ENCODE data around the gene MCTP1.

MCTP1 gene

GRCh38 chr5:95327211-95327610, 42.3 kb upstream of the MCTP1 start:
- no peaks in the 10 kb centered on the region for H3K36me3 ChIP-seq (replicated peaks; ENCODE audit: insufficient read depth, low read length)
- no peaks in the 10 kb centered on the region for H3K4me1 ChIP-seq (ENCODE audit: low read length)
- H3K9ac ChIP-seq (ENCODE audit: low read length): no peak overlapping the region
- H3K4me3 ChIP-seq (ENCODE audit: low read length): no peak overlapping the region
- TF ChIP-seq EZH2 (optimal IDR thresholded peaks at IDR 0.05; ENCODE audit: low read depth, low read length) (no peak), CTCF (IDR thresholded peaks at IDR 0.05; ENCODE audit: low read length) (no peak), EZH2phosphoT487 (IDR thresholded peaks at IDR 0.05; ENCODE audit: low read length) (no peak)
- no peak overlapping the region for H3K4me2 ChIP-seq (ENCODE audit: low read depth, low read length)
- no peaks in the 10 kb centered on the region for H3K79me2 ChIP-seq (ENCODE audit: low read length)
- H3K27ac ChIP-seq (ENCODE audit: low read length): no peak overlapping the region
- H3K9me3 ChIP-seq (replicated peaks; ENCODE audit: insufficient read depth, low read length): no peaks in the 10 kb centered on the region
- no peaks in the 10 kb centered on the region for H3K9me2 ChIP-seq (replicated peaks; ENCODE audit: insufficient read depth, low read length)
- no peaks in the 10 kb centered on the region for H3F3A ChIP-seq (ENCODE audit: insufficient read depth, low read length)
- no peak overlapping the region for H2AFZ ChIP-seq (ENCODE audit: low read length)
- H4K20me1 ChIP-seq (ENCODE audit: insufficient read depth, low read length): no peaks in the 10 kb centered on the region
- DNase-seq: no peak
- H3K27me3 ChIP-seq (replicated peaks; ENCODE audit: insufficient read depth, low read length): no peaks in the 10 kb centered on the region

GRCh38 chr5:95317687-95318086, 32.8 kb upstream of the MCTP1 start:
- Histone ChIP-seq H3K79me2 (ENCODE audit: low read length) (no peaks in the 10 kb centered on the region), H3K9me2 (replicated peaks; ENCODE audit: insufficient read depth, low read length) (no peaks in the 10 kb centered on the region), H3K36me3 (replicated peaks; ENCODE audit: insufficient read depth, low read length) (no peaks in the 10 kb centered on the region), H4K20me1 (ENCODE audit: insufficient read depth, low read length) (no peaks in the 10 kb centered on the region), H3K9ac (ENCODE audit: low read length) (no peak overlapping the region), H3K4me2 (ENCODE audit: low read depth, low read length) (no peak overlapping the region), H3F3A (ENCODE audit: insufficient read depth, low read length) (no peaks in the 10 kb centered on the region), H3K4me1 (ENCODE audit: low read length) (no peaks in the 10 kb centered on the region), H2AFZ (ENCODE audit: low read length) (no peak overlapping the region), H3K9me3 (replicated peaks; ENCODE audit: insufficient read depth, low read length) (no peaks in the 10 kb centered on the region), H3K4me3 (ENCODE audit: low read length) (no peak overlapping the region), H3K27me3 (replicated peaks; ENCODE audit: insufficient read depth, low read length) (no peaks in the 10 kb centered on the region), H3K27ac (ENCODE audit: low read length) (no peak overlapping the region)
- no peak for TF ChIP-seq EZH2phosphoT487 (IDR thresholded peaks at IDR 0.05; ENCODE audit: low read length)
- no peak for TF ChIP-seq EZH2 (optimal IDR thresholded peaks at IDR 0.05; ENCODE audit: low read depth, low read length)
- no peak for TF ChIP-seq CTCF (IDR thresholded peaks at IDR 0.05; ENCODE audit: low read length)
- no peak for DNase-seq

GRCh38 chr5:95317085-95317484, 32.2 kb upstream of the MCTP1 start:
- Histone ChIP-seq H3K27me3 (replicated peaks; ENCODE audit: insufficient read depth, low read length) (no peaks in the 10 kb centered on the region), H3K9ac (ENCODE audit: low read length) (no peak overlapping the region), H3K27ac (ENCODE audit: low read length) (no peak overlapping the region), H3K79me2 (ENCODE audit: low read length) (no peaks in the 10 kb centered on the region), H3K9me2 (replicated peaks; ENCODE audit: insufficient read depth, low read length) (no peaks in the 10 kb centered on the region), H3K9me3 (replicated peaks; ENCODE audit: insufficient read depth, low read length) (no peaks in the 10 kb centered on the region), H3K4me1 (ENCODE audit: low read length) (no peaks in the 10 kb centered on the region), H4K20me1 (ENCODE audit: insufficient read depth, low read length) (no peaks in the 10 kb centered on the region), H3K4me2 (ENCODE audit: low read depth, low read length) (no peak overlapping the region), H2AFZ (ENCODE audit: low read length) (no peak overlapping the region), H3F3A (ENCODE audit: insufficient read depth, low read length) (no peaks in the 10 kb centered on the region), H3K36me3 (replicated peaks; ENCODE audit: insufficient read depth, low read length) (no peaks in the 10 kb centered on the region), H3K4me3 (ENCODE audit: low read length) (no peak overlapping the region)
- DNase-seq: no peak
- TF ChIP-seq CTCF (IDR thresholded peaks at IDR 0.05; ENCODE audit: low read length): no peak
- no peak for TF ChIP-seq EZH2 (optimal IDR thresholded peaks at IDR 0.05; ENCODE audit: low read depth, low read length)
- no peak for TF ChIP-seq EZH2phosphoT487 (IDR thresholded peaks at IDR 0.05; ENCODE audit: low read length)

All from MM.1S (cell line).